K562 (cell line): ENCODE data around the gene RNASE7. TPM values are rescaled to one million over a fixed set of nuclear protein-coding genes. Genes with fewer than 3 reads are reported as not detected.

Source experiments
- ATAC-seq: fragments of 200-7000 bp; cut with Tn5 transposase; 3 replicates; pipeline ENCODE4 v1.9.1; 2020; ENCODE audit warnings: moderate library complexity
- BruUV-seq: library from RNA; stranded (reverse); fragments of 400-500 nt; replicated peaks from 2 replicates; lab custom pipeline; 2021; lab: Mats Ljungman, UMichigan
- CTCF ChIA-PET: fragments of 300-600 bp; formaldehyde crosslinking; extraction: SDS; loops from one replicate; lab custom pipeline; 2021; ENCODE audit warnings: low intra/inter-chr PET ratio; lab: Yijun Ruan, JAX
- POLR2A ChIA-PET: fragments of 300-600, 350-650 bp; sonication (Branson Sonifier 250); formaldehyde crosslinking; extraction: SDS; loops from one replicate; lab custom pipeline; 2021; ENCODE audit warnings: antibody characterized with exemption, inconsistent platforms; lab: Yijun Ruan, JAX
- DNase-seq, 4 experiments: peaks; one replicate each; pipeline versions ENCODE4 v3.0.0 to v3.0.0-alpha.2; 2011 to 2018; ENCODE audit warnings: low spot score in 3 of 4, mixed read lengths in 3 of 4; ENCODE audit errors: extremely low read depth in 1 of 4
- FAIRE-seq: peaks from 2 replicates; lab custom pipeline; 2011; peaks lifted over from hg19 to GRCh38; lab: Jason Lieb, UNC
- H2AFZ ChIP-seq: 2 replicates; pipeline ENCODE4 v1.6.0; 2011; ENCODE audit warnings: low read depth, low read length, control low read depth, inconsistent platforms
- H3K27ac ChIP-seq: fragments of 200-600 bp; 3 replicates; pipeline ENCODE4 v1.8.0; 2011; ENCODE audit warnings: low read depth, mild to moderate bottlenecking, control low read depth, inconsistent platforms, low read length, moderate library complexity, mixed read lengths; ENCODE audit errors: extremely low read depth
- H3K27me3 ChIP-seq, 2 experiments: fragments of 300-600 bp in 1 of 2; 2 replicates in 1 of 2; 3 replicates in 1 of 2; pipeline versions ENCODE4 v1.6.0 to v1.8.0; 2011; ENCODE audit warnings: inconsistent platforms in 2 of 2, low read length in 2 of 2, mild to moderate bottlenecking in 1 of 2, mixed read lengths in 1 of 2, moderate library complexity in 1 of 2; ENCODE audit not compliant: control insufficient read depth in 2 of 2, insufficient read depth in 2 of 2
- H3K36me3 ChIP-seq: fragments of 300-600 bp; 3 replicates; pipeline ENCODE4 v1.8.0; 2011; ENCODE audit warnings: mild to moderate bottlenecking, low read length, inconsistent platforms; ENCODE audit not compliant: control insufficient read depth, insufficient read depth
- H3K4me1 ChIP-seq, 2 experiments: fragments of 200-600 bp in 1 of 2; replicated peaks in 1 of 2; 2 replicates in 1 of 2; 3 replicates in 1 of 2; pipeline versions ENCODE4 v1.5.1 to v1.8.0; 2011; ENCODE audit warnings: inconsistent platforms in 2 of 2, low read length in 2 of 2, mild to moderate bottlenecking in 1 of 2, mixed read lengths in 1 of 2, moderate library complexity in 1 of 2; ENCODE audit not compliant: control insufficient read depth in 2 of 2, insufficient read depth in 2 of 2
- H3K4me2 ChIP-seq: 2 replicates; pipeline ENCODE4 v1.6.1; 2011; ENCODE audit warnings: low read length, control low read depth, inconsistent platforms, mixed read lengths; ENCODE audit not compliant: insufficient read depth
- H3K4me3 ChIP-seq: fragments of 200-600 bp; sonication (generic), shearing (Covaris generic); 2 replicates; pipeline ENCODE4 v1.5.1; 2016; ENCODE audit warnings: control low read depth, inconsistent platforms
- H3K79me2 ChIP-seq: fragments of 200-600 bp; 3 replicates; pipeline ENCODE4 v1.8.0; 2011; ENCODE audit warnings: low read length, inconsistent platforms; ENCODE audit not compliant: control insufficient read depth, insufficient read depth
- H3K9ac ChIP-seq, 2 experiments: 2 replicates each; pipeline versions ENCODE4 v1.6.0 to v1.6.1; 2011; ENCODE audit warnings: low read depth in 2 of 2, low read length in 2 of 2, control low read depth in 1 of 2, inconsistent platforms in 1 of 2, mild to moderate bottlenecking in 1 of 2, mixed read lengths in 1 of 2; ENCODE audit not compliant: insufficient read depth in 1 of 2
- H3K9me1 ChIP-seq: one replicate; pipeline ENCODE4 v1.6.0; 2011; ENCODE audit warnings: inconsistent platforms, mild to moderate bottlenecking, low read length, moderate library complexity; ENCODE audit not compliant: control insufficient read depth, insufficient read depth
- H3K9me3 ChIP-seq: replicated peaks from 2 replicates; pipeline ENCODE4 v1.5.1; 2011; ENCODE audit warnings: low read depth, low read length, inconsistent platforms; ENCODE audit not compliant: control insufficient read depth, insufficient read depth
- H4K20me1 ChIP-seq: replicated peaks from 2 replicates; pipeline ENCODE4 v1.6.1; 2011; ENCODE audit warnings: low read length, inconsistent platforms, mixed read lengths; ENCODE audit not compliant: control insufficient read depth, insufficient read depth
- GABPB2 ChIP-seq: fragments of 250-450 bp; sonication (Bioruptor Pico); conservative IDR thresholded peaks from 2 replicates; pipeline ENCODE4 v1.5.1; 2021; ENCODE audit warnings: mild to moderate bottlenecking
- PRMT5 ChIP-seq: sonication (generic); formaldehyde crosslinking; IDR thresholded peaks from 2 replicates; pipeline ENCODE4 v1.5.0; 2020; ENCODE audit warnings: missing genetic modification reagents
- RAD51 ChIP-seq: fragments of 450-650 bp; IDR thresholded peaks from 2 replicates; pipeline ENCODE4 v1.7.1; 2016; ENCODE audit warnings: low read depth, mild to moderate bottlenecking, borderline replicate concordance
- ZNF134 ChIP-seq: fragments of 250-450 bp; sonication (Bioruptor Pico); conservative IDR thresholded peaks from 2 replicates; pipeline ENCODE4 v1.4.0; 2020
- ZNF24 ChIP-seq: fragments of 450-650 bp; IDR thresholded peaks from 2 replicates; pipeline ENCODE4 v1.6.1; 2016
- WGBS: fragments of 100-300 bp; shearing (Covaris generic); methylation state at CpG from one replicate; pipeline ENCODE4 v1.1.6; 2016; ENCODE audit warnings: low coverage, mixed read lengths; ENCODE audit not compliant: insufficient coverage; ENCODE audit errors: missing lambda C conversion rate; 5-methylcytosine and 5-hydroxymethylcytosine counted together
- in situ Hi-C: fragments of 300-500 bp; cut with MboI; formaldehyde crosslinking; loops from 4 replicates; pipeline ENCODE4 v1.15.0; 2018; ENCODE audit warnings: inconsistent platforms, mixed read lengths
- intact Hi-C: fragments of 100-400 bp; cut with micrococcal nuclease; formaldehyde crosslinking; loops from 2 replicates; pipeline ENCODE4 v1.14.2; 2022
- polyA plus RNA-seq, 8 experiments: library from polyadenylated mRNA; depleted of rRNA in 4 of 8; stranded (reverse) in 5 of 8; unstranded in 3 of 8; fragments of >200 nt; fragmentation: Nextera tagmentation in 2 of 8; fragmentation: Illumina TruSeq in 1 of 8; extraction: Ambion mirVana in 2 of 8; extraction: Trizol in 1 of 8; gene quantifications; 2 replicates each; pipeline versions ENCODE4 v1.2.1 to v1.2.3, GENCODE V29; 2011 to 2014; ENCODE audit warnings: inconsistent platforms in 1 of 8, missing spikeins in 1 of 8
- total RNA-seq, 7 experiments: library from RNA; depleted of rRNA in 6 of 7; stranded (reverse); fragments of >200 nt in 6 of 7; fragmentation: Illumina TruSeq in 2 of 7; extraction: Trizol in 2 of 7; gene quantifications; 2 replicates each; pipeline versions ENCODE4 v1.2.1 to v1.2.3, GENCODE V29; 2011 to 2021; ENCODE audit warnings: low replicate concordance in 1 of 7
- TF ChIP-seq, protein P1 (sequence below): fragments of 450-650 bp; formaldehyde crosslinking; IDR thresholded peaks from 2 replicates; pipeline ENCODE4 v1.4.0; 2020; ENCODE audit warnings: mild to moderate bottlenecking
- TF ChIP-seq, protein P2 (sequence below): fragments of 450-650 bp; IDR thresholded peaks from 2 replicates; pipeline ENCODE4 v1.7.1; 2018; ENCODE audit warnings: mild to moderate bottlenecking, low read depth; ENCODE audit not compliant: partially characterized antibody

Gene RNASE7
- total and polyA plus RNA-seq, 9 of the 15 experiments (the other 6 are each of a cell fraction or from before 2014, with no cell fraction given): not detected

DNA sequence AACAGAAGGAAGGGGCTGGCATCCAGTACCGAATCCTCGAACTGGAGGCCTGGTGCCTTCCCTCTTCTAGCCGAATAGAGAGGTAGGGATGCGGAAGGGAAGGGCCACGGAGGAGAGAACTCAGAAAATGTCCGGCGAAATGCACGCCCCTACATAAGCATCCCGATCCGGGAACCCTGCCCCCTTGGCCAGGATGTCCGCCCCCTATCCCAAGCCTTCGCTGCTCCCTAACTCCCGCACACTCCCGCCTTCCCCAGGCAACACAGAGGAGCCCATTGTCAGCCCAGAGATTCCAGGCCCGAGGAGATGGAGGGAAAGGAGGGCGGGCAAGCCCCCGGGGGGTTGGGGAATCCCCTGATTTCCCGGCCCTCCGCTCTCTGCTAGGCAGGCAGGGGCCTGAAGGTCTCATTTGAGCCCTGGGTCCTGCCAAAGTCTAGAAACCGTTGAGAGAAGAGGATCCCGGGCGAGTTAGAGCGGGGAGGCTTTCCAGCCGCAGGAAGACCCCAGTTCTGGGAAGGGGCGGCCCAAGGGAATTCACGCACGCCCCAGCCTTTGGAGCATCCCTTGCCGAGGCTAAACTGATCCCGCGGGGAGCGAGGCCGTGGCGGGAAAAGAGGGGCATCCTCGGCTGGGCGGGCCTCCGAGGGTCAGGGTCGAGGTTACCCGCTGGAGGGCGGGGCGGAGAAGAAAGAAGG lies 27.4 kb downstream of the RNASE7 start:
- no peak for FAIRE-seq
- 52% methylated on average over 14 of the region's 40 CpGs for WGBS
- Histone ChIP-seq H3K27ac (no peak overlapping the region), H3K9ac (peak overlapping the region in 1 of 2 experiments; percentile 91; a peak in 2 of 4 replicates), H3K9me3 (no peaks in the 10 kb centered on the region), H3K9me1 (no peaks in the 10 kb centered on the region), H3K4me3 (peak overlapping the region; percentile 41), H3K36me3 (no peaks in the 10 kb centered on the region), H3K4me2 (peak overlapping the region; percentile 62; the same call in 1 of the 2 replicates), H3K79me2 (no peaks in the 10 kb centered on the region; the same call in 2 of the 3 replicates), H2AFZ (peak overlapping the region; percentile 40; the same call in 1 of the 2 replicates), H3K4me1 (peaks cover 2 to 40% of the 10 kb centered on the region in 2 experiments; a peak in 3 of 5 replicates), H4K20me1 (no peaks in the 10 kb centered on the region), H3K27me3 (no peaks in the 10 kb centered on the region)
- TF ChIP-seq RAD51 (no peak), ZNF134 (CRISPR knock-in tag) (no peak), PRMT5 (CRISPR knock-in tag) (no peak), ZNF24 (no peak), GABPB2 (CRISPR knock-in tag) (no peak)
- TF ChIP-seq, protein P1, sequence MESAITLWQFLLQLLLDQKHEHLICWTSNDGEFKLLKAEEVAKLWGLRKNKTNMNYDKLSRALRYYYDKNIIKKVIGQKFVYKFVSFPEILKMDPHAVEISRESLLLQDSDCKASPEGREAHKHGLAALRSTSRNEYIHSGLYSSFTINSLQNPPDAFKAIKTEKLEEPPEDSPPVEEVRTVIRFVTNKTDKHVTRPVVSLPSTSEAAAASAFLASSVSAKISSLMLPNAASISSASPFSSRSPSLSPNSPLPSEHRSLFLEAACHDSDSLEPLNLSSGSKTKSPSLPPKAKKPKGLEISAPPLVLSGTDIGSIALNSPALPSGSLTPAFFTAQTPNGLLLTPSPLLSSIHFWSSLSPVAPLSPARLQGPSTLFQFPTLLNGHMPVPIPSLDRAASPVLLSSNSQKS (CRISPR knock-in tag): no peak
- TF ChIP-seq, protein P2, sequence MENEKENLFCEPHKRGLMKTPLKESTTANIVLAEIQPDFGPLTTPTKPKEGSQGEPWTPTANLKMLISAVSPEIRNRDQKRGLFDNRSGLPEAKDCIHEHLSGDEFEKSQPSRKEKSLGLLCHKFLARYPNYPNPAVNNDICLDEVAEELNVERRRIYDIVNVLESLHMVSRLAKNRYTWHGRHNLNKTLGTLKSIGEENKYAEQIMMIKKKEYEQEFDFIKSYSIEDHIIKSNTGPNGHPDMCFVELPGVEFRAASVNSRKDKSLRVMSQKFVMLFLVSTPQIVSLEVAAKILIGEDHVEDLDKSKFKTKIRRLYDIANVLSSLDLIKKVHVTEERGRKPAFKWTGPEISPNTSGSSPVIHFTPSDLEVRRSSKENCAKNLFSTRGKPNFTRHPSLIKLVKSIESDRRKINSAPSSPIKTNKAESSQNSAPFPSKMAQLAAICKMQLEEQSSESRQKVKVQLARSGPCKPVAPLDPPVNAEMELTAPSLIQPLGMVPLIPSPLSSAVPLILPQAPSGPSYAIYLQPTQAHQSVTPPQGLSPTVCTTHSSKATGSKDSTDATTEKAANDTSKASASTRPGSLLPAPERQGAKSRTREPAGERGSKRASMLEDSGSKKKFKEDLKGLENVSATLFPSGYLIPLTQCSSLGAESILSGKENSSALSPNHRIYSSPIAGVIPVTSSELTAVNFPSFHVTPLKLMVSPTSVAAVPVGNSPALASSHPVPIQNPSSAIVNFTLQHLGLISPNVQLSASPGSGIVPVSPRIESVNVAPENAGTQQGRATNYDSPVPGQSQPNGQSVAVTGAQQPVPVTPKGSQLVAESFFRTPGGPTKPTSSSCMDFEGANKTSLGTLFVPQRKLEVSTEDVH: peak; percentile 51
- ATAC-seq: no peak
- intact Hi-C loops: no loop called here
- CTCF ChIA-PET: interaction anchor here (0.6 to 4.6 kb wide), 4 partner anchors 23 to 312 kb away, joined by 3 to 54 read pairs (median 9); no protein-coding TSS in a partner anchor
- DNase-seq: no peak
- no TSS peak for BruUV-seq
- in situ Hi-C loops: no loop called here
- POLR2A ChIA-PET: interaction anchor here (0.5 to 1.9 kb wide), 2 partner anchors 33 to 140 kb away, joined by 3 to 4 read pairs; no protein-coding TSS in a partner anchor
